BJ (cell line): Measurements from ENCODE around the gene MS4A6E. TPM values are rescaled to one million over a fixed set of nuclear protein-coding genes. Genes with fewer than 3 reads are reported as not detected.

Experiments
- CTCF ChIA-PET: fragments of 350-600 bp; formaldehyde crosslinking; extraction: SDS; loops from one replicate; lab custom pipeline; 2021; ENCODE audit warnings: antibody characterized with exemption, inconsistent platforms; lab: Yijun Ruan, JAX
- POLR2A ChIA-PET: fragments of 300-600 bp; sonication (Branson Sonifier 250); formaldehyde crosslinking; extraction: SDS; loops from one replicate; lab custom pipeline; 2021; ENCODE audit warnings: antibody characterized with exemption; lab: Charles Lee
- DNase-seq: peaks from one replicate; pipeline ENCODE4 v3.0.0-alpha.2; 2011; ENCODE audit warnings: low read depth
- H3K27me3 ChIP-seq: 2 replicates; pipeline ENCODE4 v1.6.0; 2011; ENCODE audit warnings: low read length; ENCODE audit not compliant: control insufficient read depth, insufficient read depth
- H3K36me3 ChIP-seq: 2 replicates; pipeline ENCODE4 v1.5.1; 2011; ENCODE audit warnings: low read length; ENCODE audit not compliant: control insufficient read depth, insufficient read depth
- H3K4me3 ChIP-seq: 2 replicates; pipeline ENCODE4 v1.5.1; 2011; ENCODE audit warnings: low read depth, mild to moderate bottlenecking, control low read depth, low read length
- CTCF ChIP-seq: IDR thresholded peaks from 2 replicates; pipeline ENCODE4 v1.5.1; 2011; ENCODE audit warnings: low read depth, mild to moderate bottlenecking, control low read depth, inconsistent platforms, low read length, moderate library complexity; ENCODE audit not compliant: insufficient read depth
- polyA plus RNA-seq: library from polyadenylated mRNA; depleted of rRNA; stranded (reverse); fragments of >200 nt; gene quantifications from 2 replicates; pipeline ENCODE4 v1.2.3, GENCODE V29; 2011; rRNA removed

The MS4A6E gene
- polyA plus RNA-seq, 1 experiment, result not detected

- ChIA-PET POLR2A (no interaction called here), CTCF (no interaction called here)
Measured at GRCh38 chr11:60389279-60389910, 62.3 kb downstream of the MS4A6E start.

GRCh38 chr11:60390419-60390818 lies 63.4 kb downstream of the MS4A6E start:
- ChIA-PET CTCF (no interaction called here), POLR2A (no interaction called here)
- no peak for DNase-seq
- no peak for TF ChIP-seq CTCF
- Histone ChIP-seq H3K36me3 (no peaks in the 10 kb centered on the region), H3K27me3 (no peaks in the 10 kb centered on the region), H3K4me3 (no peak overlapping the region)

More at GRCh38 chr11:60389279-60389910, 62.3 kb downstream of the MS4A6E start:
- no peak overlapping the region for H3K4me3 ChIP-seq
- DNase-seq, result no peak
- H3K27me3 ChIP-seq, result no peaks in the 10 kb centered on the region
- no peak for TF ChIP-seq CTCF
- H3K36me3 ChIP-seq, result no peaks in the 10 kb centered on the region

Other genes with a start within 250 kb of the MS4A6E start
- gene MS4A2, start 238.6 kb upstream of the MS4A6E start, polyA plus RNA-seq, result not detected in 2 replicates
- gene MS4A6A, start 144.2 kb upstream of the MS4A6E start, polyA plus RNA-seq, result not detected in 2 replicates
- not detected in 2 replicates for gene MS4A4E, start 84.1 kb upstream of the MS4A6E start, polyA plus RNA-seq
- gene MS4A4A, start 46.6 kb upstream of the MS4A6E start, polyA plus RNA-seq, result not detected in 2 replicates
- gene MS4A7, start 51.3 kb downstream of the MS4A6E start, polyA plus RNA-seq, result not detected in 2 replicates
- not detected in 2 replicates for gene MS4A14, start 69.2 kb downstream of the MS4A6E start, polyA plus RNA-seq
- gene MS4A5, start 102.3 kb downstream of the MS4A6E start, polyA plus RNA-seq, result not detected in 2 replicates
- gene MS4A1, start 128.6 kb downstream of the MS4A6E start, polyA plus RNA-seq, result not detected in 2 replicates
- 0.10 TPM in 1 of 2 replicates, not detected in the other for gene MS4A12, start 165.5 kb downstream of the MS4A6E start, polyA plus RNA-seq
- not detected in 2 replicates for gene MS4A13, start 188.1 kb downstream of the MS4A6E start, polyA plus RNA-seq